Cardiac muscle cell (in vitro differentiated cells and primary cell): ENCODE data around the gene MARCHF3. TPM values are rescaled to one million over a fixed set of nuclear protein-coding genes. Genes with fewer than 3 reads are reported as not detected.

ENCODE experiments used
- DNase-seq, 2 donors: peaks; one replicate each; pipeline versions ENCODE4 v3.0.0 to v3.0.0-alpha.2; 2010 to 2017; ENCODE audit warnings: low read depth in 1 of 2, low spot score in 1 of 2
- H3K27ac ChIP-seq: fragments of 200-600 bp; sonication (generic); 2 replicates; pipeline ENCODE4 v1.5.1; 2016
- H3K27me3 ChIP-seq: fragments of 200-600 bp; sonication (generic); 2 replicates; pipeline ENCODE4 v1.6.0; 2016; ENCODE audit warnings: control low read depth
- H3K36me3 ChIP-seq: fragments of 200-600 bp; sonication (generic); 2 replicates; pipeline ENCODE4 v1.5.1; 2016; ENCODE audit warnings: control low read depth
- H3K4me1 ChIP-seq: fragments of 200-600 bp; sonication (generic); 2 replicates; pipeline ENCODE4 v1.8.1; 2017; ENCODE audit warnings: low read depth, mild to moderate bottlenecking, mixed run types
- H3K4me3 ChIP-seq: fragments of 200-600 bp; sonication (generic); 2 replicates; pipeline ENCODE4 v1.5.1; 2016; ENCODE audit warnings: mild to moderate bottlenecking
- H3K9me3 ChIP-seq: fragments of 200-600 bp; sonication (generic); 2 replicates; pipeline ENCODE4 v1.5.1; 2017; ENCODE audit warnings: low read depth, mild to moderate bottlenecking, control low read depth
- CTCF ChIP-seq: IDR thresholded peaks from 2 replicates; pipeline ENCODE4 v1.5.1; 2012; ENCODE audit warnings: low read depth, mild to moderate bottlenecking, low read length
- polyA plus RNA-seq: library from polyadenylated mRNA; unstranded; fragments of >200 nt; fragmentation: Nextera tagmentation; extraction: Ambion mirVana; gene quantifications from 2 replicates; pipeline ENCODE4 v1.2.1, GENCODE V29; 2016
- total RNA-seq: library from RNA; depleted of rRNA; stranded (reverse); fragments of >200 nt; gene quantifications from 2 replicates; pipeline ENCODE4 v1.2.3, GENCODE V29; 2016

The MARCHF3 gene
- total and polyA plus RNA-seq, 2 experiments from 2014 or later, result 5.2 to 32.3 TPM

GRCh38 chr5:126818736-126819135 lies 211.6 kb downstream of the MARCHF3 start:
- no peak overlapping the region for H3K4me3 ChIP-seq
- no peaks in the 10 kb centered on the region for H3K27me3 ChIP-seq
- H3K4me1 ChIP-seq, result no peaks in the 10 kb centered on the region
- no peak for DNase-seq
- no peak for TF ChIP-seq CTCF
- no peak overlapping the region for H3K27ac ChIP-seq
- no peaks in the 10 kb centered on the region for H3K9me3 ChIP-seq
- peaks cover 31% of the 10 kb centered on the region for H3K36me3 ChIP-seq

Other genes with a start within 250 kb of the MARCHF3 start
- 0.06 and 0.46 TPM in 2 replicates for gene C5orf63, start 42.9 kb upstream of the MARCHF3 start, total RNA-seq
- gene C5orf63, start 42.9 kb upstream of the MARCHF3 start, polyA plus RNA-seq, result 0.31 and 1.6 TPM in 2 replicates